Stimulated activated CD4-positive, alpha-beta T cell treated with anti-CD3 and anti-CD28 coated beads, Interleukin-1b, Interleukin-23, amount 100 ng/mL, for 4 hours (primary cell): ENCODE results near the gene DUSP22.

Source experiments
- DNase-seq, 2 donors: peaks; one replicate each; pipeline ENCODE4 v3.0.0-alpha.2; 2020; ENCODE audit warnings: low read depth in 2 of 2

Gene DUSP22

DNA sequence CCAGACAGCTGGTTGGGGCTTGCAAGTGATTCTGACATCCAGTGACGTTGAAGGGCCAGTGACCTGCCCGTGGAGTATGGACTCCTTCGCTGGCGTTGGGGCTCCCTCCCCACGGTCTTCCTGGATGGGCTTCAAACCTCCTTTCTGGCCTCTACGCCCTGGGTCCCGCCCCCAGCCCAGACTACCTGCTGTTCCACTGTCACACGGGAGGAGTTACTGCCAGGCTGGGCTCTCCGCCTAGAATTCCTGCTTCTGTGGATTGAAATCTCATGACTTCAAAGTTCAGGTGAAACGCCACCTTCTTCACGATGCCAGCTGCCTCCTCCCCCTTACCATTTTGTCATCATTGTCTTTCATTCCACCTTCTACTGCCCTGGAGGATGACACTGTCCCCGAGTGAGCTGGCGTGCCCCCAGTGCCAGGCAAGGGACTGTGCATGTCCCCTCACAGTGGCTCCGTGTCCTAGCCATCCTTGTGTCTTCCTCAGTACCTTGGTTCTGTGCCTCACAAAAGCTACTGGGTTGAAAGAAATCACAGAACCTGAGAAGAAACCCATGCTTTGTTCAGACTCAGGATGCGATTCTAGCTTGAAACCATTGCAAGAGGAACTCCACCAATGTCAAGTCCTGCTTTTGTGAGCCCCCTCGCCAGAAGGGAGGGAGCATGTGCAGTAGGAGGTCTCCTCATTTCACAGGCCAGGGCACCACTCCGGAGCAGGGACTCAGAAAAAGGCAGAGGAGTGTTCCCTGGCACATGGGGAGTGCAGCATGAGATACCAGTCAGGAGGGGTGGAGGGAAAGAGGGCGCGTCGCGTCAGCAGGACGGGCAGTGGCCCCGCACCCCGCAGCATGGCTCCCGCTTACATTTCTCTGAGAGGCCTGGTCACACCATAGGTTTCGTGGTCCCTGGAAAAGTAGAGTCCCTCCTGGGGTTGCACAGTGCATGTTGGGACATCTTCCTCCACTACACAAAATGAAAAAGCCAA, 88.2 kb downstream of the DUSP22 start:
- no peak for DNase-seq

DNA sequence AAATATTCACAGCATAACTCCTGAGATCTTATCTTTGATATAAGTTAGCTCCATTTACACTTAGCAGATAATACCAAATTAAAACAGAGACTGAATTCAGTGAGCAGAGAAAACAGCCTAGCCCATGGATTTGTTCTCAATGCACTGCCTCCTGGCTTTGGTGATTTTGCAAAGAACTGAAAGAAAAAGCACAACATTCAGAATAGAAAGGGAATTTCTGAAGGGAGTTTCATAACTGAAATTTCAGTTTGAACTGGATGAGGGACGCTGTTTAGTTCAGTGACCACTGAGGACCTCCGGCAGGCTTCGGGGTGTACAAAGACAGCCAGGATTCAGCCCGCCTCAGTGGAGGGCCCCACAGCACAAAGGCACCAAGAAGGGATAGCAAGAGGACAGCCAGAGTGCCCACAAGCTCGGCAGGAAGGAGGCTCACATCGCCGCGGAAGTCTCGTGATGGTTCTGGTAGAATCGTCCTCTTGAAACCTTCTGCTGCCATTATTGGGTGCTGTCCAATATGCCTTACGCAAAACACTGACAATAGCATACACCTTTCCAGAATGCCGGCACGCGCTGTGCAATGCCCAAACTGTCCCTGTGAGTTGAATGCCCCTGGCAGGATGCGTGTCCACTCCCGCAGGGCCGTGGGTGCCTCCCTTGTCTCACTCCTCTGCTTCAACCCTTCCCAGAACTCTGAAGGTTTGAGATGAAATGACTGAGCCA, 89.6 kb downstream of the DUSP22 start:
- DNase-seq, result no peak

DNA sequence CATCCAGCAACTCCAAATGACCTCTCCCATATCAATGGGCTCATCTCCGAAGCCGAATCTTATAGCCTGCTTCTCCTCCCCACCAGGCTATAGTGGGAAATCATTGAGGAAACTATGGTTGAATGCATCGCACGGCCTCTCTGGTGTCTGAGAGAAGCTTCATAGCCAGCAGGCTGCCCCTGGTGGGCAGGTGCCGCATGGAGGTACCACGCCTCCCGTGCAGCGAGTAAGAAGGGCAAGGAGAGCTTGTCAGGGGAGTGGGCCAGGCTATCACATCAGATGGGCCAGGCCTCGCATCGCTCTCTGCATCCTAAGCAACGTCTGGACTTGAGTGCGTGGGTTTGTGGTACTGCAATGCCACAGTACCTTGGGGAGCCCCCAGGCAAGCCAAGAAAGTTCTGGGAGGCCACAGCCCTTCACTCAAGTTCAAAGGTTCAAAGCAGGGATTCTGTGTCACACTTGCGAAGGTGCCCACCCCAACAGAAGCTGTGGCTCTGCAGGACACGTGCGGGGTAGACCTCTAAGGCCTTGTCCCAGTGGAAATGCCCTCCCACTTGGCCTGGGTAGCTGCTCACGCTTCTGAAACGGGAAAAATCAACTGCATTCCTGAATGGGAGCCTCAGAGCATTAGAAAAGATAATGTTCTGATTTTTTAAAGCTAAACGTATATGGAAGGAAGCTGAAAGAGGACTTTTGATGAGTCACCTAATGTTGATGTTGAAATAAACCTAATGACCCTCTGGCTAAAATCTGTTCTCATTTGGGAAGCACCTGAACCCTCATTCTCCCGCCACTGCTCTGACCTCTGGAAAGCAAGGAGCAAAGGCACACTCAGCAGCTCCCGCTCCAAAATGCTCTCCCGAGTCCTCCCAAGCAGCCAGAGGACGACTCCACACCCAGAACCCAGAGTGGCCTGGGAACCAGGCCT, 90.9 kb downstream of the DUSP22 start:
- DNase-seq, result no peak

DNA sequence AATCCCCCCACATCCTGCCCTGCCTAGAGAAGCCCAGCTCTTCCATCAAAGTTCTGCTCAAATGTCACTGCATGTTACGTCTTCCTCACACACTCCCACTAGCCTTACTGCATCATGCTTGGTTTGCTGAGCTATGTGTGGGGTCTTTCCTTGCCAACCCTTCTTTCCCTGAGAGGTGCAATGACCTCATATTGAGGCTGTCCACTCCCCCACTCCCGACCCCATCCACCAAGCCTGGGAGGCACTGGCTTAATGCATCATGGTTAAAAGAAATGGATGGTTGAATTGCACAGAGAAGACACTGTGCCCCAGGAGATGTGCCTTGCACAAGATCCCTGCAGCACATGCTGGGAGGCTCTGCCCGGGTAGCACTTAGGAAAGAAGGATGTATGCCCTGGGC, 91.6 kb downstream of the DUSP22 start:
- DNase-seq, result no peak

DNA sequence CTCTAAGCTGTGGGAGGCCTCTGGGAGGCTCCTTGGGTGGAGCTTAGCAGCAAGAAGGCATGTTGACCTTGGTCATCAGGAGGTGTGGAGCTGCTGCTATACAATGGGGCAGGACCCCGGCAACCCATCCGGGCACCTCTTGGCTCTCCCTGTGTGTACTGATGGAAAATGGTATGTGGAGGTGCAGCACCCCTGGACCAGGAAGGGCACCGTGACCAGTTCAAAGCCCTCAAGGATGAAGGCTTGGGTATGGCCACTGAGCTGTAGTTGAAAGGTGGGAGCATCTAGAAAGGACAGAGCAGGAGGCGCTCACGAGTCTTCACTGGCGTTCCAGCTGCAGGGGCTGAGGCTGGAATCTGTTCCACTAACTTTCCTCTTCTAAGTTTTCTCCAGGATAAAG, 92.6 kb downstream of the DUSP22 start:
- no peak for DNase-seq

DNA sequence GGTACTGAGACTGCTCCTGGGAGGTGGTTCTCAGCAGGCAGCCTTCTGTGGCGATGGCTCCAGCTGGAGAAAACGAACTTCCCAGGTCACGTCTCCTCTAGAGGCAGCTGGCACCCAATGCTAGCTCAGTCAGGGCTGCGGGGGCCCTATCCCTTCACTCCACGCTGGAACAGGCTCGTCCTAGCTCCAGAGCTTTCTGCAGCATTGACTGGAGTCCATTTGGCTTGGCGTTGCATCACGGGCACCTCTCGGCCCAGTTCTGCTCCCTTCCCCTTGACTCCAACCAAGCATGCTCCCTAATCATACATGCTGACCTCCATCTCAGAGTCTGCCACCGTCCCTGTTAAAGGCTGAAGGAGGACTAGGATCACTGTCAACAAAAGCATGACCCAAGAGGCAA, 93.3 kb downstream of the DUSP22 start:
- no peak for DNase-seq

DNA sequence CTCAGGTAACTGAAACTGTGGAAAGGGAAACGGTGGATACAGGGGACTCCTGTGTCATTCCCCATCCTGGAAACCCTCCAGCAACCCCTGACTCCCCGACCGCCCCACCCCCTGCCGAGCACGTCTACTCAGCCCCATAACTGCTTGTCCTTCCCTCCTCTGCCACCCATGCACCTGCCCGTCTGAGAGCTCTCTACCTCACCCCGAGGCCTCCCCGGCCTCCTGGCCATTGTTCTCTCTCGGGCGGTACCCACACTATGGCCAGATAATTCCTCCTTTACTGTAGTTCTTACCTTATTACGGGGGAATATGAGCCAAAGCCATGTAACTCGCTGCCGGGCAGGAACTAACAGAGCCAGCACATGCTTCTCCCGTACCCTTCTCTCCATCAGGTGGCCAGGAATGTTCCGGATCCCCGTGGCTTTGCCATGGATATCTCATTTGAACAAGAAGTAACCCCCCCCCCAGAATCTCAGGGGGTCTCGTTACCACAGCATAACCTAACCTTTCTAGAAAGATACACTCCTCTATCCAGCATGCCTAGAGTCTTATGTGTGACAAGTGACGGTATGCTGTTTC, 94.5 kb downstream of the DUSP22 start:
- no peak for DNase-seq

DNA sequence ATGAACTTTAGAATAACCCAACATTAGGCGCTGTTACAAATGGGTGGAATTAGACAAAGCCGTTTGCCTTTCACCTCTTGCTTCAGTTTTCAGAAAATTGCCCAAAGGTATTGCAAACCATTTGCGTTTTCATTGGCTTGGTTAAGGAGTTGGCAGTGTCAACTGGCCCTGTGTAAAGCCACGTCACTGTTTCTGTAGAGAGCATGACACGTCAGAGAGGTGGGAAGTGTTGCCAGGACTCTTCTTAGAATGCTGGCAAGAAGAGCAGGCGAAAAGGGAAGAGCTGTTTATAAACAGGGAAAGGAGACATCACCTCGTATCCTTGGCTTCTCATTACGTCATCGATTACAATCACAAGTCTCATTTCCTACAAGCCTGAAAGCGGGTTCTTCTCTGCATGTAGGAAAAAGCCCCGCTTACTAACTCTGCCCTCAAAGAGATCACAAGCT, 95.0 kb downstream of the DUSP22 start:
- no peak for DNase-seq

DNA sequence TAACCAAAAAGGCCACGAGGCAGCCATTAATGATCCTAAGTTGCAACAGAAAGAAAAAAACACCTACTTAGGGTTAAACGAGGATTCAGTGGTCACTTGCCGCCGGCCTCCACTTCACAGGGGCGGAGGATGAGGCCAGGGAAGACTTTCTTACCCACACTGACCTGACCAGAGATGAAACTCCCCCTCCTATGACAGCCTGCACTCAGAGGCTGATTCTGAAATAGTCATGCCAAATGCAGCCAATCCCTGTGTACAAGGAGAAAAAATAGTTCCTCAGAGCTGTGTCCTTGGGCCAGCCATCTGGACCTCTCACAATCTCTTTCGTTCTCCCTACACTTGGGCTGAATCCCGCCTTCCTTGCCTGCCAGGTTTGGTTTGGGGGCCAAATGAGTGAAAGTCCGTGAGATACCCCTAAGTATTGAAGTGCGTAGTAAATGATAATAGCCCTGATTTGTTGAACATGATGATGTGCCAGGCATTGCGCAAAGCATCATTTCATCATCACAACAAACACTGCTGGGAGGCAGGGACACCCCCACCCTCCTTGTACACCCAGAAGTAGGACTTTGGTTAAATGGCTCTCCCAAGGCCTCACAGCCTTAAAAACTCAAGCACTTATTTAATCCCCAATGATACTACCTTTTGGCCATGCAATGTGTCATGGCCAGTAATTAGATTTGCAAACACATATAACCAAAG, 96.1 kb downstream of the DUSP22 start:
- no peak for DNase-seq

DNA sequence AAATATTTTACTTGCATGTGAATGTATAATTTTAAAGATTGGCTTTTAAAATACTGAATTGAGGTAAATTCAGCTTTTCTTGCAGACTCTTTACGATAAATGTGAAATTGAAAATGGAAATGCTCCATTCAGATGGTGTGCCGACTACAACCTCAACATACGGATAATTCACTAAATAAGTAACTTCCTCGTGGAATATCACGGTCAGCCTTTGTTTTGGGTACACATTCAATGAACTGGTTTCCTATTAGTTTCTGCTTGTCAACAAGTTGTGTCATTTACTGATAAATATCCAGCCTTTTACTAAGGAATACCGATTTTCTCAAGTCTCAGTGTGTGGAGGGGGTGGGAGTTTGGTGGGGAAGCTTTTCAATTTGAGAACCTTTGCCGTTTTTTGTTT, 96.9 kb downstream of the DUSP22 start:
- DNase-seq, result no peak

DNA sequence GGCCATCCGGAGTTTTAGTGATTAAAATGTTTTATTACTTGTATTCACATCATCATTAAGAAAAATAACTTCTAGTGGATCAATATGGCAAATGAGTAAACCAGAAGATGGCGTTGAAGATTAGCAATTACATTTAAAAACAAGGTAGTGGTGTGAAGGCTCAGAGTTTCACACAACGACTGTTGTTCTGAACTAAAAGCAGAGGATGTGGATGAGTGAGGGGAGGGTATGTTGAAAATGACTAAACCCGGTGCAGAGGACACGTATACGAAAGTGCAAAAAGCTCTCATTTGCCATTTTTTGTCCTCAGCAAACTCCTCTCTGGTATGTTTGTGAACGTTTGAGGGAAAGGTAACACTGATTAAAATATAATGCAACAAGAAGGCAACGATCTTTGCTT, 97.3 kb downstream of the DUSP22 start:
- DNase-seq, result no peak

DNA sequence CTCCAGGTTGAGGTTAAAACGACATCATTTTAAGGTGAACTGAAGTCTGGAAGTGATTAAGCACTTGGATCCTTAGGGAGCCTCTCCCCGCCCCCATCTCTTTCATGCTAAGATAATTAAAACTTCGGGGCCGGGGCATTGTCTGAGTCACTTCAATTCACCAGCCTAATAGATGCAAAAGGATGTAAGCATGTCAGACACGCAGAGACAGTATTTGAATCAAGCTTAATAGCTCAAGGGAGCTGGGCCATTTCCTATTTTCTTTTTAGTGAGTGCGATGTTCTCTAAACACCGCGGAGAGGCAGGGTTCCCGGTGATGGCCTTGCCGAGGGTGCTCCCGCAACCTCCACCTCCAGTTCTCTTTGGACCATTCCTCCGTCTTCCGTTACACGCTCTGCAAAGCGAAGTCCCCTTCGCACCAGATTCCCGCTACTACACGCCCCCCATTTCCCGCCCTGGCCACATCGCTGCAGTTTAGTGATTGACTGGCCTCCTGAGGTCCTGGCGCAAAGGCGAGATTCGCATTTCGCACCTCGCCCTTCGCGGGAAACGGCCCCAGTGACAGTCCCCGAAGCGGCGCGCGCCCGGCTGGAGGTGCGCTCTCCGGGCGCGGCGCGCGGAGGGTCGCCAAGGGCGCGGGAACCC, 98.7 kb downstream of the DUSP22 start:
- no peak for DNase-seq

DNA sequence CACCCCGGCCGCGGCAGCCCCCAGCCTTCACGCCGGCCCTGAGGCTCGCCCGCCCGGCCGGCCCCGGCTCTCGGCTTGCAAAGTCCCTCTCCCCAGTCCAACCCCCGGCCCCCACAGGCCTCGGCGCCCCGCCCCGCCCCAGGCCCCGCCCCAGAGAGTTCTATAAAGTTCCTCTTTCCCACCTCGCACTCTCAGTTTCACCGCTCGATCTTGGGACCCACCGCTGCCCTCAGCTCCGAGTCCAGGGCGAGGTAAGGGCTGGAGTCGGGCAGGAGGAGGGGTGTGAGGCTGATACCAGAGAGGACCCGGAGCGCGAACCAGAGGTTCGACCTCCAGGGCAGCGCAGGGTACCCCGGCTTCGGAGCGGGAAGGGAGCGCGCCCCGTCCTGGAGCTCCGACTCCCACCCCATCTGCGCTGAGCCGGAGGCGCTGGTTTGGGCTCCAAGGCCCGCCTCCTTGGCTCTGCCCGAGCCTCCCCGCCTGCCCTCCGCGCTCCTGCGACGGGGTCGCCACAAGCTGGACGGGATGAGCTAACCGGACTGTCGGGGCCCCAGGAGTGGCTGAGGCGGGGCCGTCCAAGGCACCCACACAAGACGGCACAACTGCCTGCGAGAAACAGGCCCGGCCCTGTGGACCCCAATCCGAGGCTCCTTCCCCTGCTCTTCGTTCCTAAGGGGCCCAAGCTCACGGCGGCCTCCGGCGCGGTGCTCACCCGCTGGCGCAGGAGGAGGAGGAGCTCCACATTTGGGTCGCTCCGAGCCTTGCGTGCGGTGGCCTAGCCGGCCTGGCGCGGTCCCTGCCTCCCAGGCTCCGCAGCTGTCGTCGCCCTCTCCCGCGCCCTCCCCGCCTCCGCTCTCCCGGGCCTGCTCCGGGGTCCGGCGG, 99.5 kb downstream of the DUSP22 start, which contains the start of gene IRF4:
IRF4 (plus strand) TSS at position 194 of the 882 bp plus-strand sequence. CDS start 1,401 bp downstream, outside the sequence.
- peak; percentile 77 to 79 for DNase-seq

DNA sequence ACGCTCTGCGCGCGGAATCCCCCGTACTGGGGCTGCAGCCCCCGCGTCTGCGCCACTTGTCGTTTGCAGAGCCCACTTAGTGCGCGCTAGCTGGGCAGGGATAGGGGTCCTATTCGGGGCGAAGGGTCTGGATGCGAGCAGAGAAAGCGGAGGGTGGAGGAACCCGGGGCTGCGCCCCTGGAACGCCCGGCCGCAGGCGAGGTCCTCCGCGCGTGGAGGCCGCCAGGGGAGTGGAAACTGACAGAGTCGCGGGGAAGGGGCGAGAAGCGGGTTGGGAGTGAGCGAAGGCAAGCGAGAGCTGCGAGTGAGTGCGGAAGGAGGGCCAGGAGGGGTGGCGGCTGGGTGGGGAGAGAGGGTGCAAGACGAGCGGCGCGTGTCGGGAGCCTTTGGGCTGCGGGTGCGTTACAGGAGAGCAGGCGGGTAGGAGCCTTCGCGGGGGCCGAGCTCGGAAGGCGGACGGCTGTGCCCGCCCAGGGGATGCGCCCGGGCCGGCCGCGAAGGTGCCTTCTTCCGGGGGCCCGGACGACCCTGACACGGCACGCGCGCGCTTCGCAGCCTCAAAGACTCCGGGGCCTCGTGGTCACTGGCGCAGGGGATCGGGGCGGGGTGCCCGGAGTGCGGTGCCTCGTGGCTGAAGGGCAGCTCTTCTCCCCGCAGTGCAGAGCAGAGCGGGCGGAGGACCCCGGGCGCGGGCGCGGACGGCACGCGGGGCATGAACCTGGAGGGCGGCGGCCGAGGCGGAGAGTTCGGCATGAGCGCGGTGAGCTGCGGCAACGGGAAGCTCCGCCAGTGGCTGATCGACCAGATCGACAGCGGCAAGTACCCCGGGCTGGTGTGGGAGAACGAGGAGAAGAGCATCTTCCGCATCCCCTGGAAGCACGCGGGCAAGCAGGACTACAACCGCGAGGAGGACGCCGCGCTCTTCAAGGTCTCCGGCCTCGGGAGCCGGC, 100.4 kb downstream of the DUSP22 start:
- no peak for DNase-seq

DNA sequence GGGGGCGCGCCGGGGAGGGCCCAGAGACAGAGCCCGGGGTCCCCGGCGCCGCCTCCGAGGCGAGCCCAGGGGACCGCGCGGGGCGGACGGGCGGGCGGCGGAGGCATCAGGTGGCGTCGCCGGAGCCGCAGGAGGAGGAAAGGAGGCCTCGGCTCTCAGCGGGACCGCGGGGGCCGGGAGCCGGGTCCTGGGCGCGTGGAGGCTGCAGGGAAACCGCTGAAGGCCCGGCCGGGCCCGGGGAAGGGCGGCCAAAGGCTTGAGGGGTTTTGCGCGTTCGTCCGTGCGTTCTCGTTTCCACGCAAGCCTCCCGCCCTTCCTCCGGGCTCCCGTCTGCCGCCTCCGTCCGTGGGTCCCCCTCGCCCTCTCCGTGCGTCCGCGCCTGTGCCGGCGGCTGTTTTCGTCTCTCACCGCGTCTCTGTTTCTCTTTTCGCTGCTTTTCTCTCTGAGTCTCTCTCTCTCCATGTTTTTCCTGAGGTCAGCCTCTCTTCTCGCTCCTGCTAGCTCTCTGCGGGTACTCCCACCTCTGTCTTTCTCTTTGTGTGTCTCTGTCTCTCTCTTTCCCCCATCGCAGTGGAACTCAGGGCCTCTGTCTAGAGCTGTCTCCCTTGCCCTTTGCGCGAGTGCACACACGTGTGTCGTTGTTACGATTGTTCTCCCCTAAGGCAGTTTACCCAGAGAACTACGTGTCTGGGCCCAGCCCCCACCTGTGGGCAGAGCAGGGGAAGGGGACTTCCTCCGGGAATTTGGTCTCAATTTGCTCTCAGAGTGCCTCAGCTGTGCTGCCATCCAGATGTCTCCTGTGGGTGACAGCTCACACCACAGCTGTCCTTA, 101.3 kb downstream of the DUSP22 start:
- DNase-seq, result no peak

DNA sequence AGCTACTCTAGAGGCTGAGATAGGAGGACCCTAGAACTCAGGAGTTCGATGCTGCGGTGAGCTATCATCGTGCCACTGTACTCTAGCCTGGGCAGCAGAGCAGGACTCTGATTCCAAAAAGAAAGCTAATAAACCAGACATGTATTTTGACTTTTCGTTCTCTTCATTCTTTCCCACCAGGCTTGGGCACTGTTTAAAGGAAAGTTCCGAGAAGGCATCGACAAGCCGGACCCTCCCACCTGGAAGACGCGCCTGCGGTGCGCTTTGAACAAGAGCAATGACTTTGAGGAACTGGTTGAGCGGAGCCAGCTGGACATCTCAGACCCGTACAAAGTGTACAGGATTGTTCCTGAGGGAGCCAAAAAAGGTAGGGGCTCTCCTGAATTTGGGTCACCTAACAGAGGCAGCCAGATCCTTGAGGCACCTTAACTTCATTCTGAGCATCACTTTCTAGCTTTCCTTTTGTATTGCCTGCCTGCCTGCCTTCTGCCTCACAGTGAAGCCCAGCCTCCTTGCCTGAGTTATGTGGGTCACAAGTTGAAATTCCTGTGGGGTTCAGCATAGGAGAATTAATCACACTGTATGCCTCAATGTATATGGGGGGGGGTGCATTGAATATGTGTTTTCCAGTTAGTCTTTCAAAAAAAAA, 102.5 kb downstream of the DUSP22 start:
- DNase-seq, result no peak
